KMS-11 (cell line): ENCODE data around the gene IL18R1.

Source experiments
- H2AFZ ChIP-seq: fragments of 200-600 bp; sonication (generic); 2 replicates; pipeline ENCODE4 v1.6.1; 2016; ENCODE audit warnings: antibody characterized with exemption, mixed run types, low read depth
- H3K27ac ChIP-seq: fragments of 200-600 bp; sonication (generic); 2 replicates; pipeline ENCODE4 v1.6.1; 2016; ENCODE audit warnings: mild to moderate bottlenecking, mixed run types
- H3K27me3 ChIP-seq: fragments of 200-600 bp; sonication (generic); 2 replicates; pipeline ENCODE4 v1.6.1; 2017; ENCODE audit warnings: mild to moderate bottlenecking, low read depth, mixed run types, moderate library complexity; ENCODE audit not compliant: insufficient read depth
- H3K36me3 ChIP-seq: fragments of 200-600 bp; sonication (generic); 2 replicates; pipeline ENCODE4 v1.6.1; 2017; ENCODE audit warnings: mild to moderate bottlenecking, mixed run types; ENCODE audit not compliant: insufficient read depth
- H3K4me1 ChIP-seq: fragments of 200-600 bp; sonication (generic); 2 replicates; pipeline ENCODE4 v1.6.1; 2016; ENCODE audit warnings: mild to moderate bottlenecking, low read depth, mixed run types; ENCODE audit not compliant: poor library complexity, severe bottlenecking
- H3K4me2 ChIP-seq: fragments of 200-600 bp; sonication (generic); 2 replicates; pipeline ENCODE4 v1.7.0; 2016; ENCODE audit warnings: mild to moderate bottlenecking, mixed run types
- H3K4me3 ChIP-seq: fragments of 200-600 bp; sonication (generic); IDR thresholded peaks from 2 replicates; pipeline ENCODE4 v1.6.1; 2017; ENCODE audit warnings: low read depth, low read length, mixed read lengths; ENCODE audit not compliant: insufficient read depth
- H3K79me2 ChIP-seq: fragments of 200-600 bp; sonication (generic); 2 replicates; pipeline ENCODE4 v1.6.1; 2016; ENCODE audit warnings: low read depth, mixed run types; ENCODE audit not compliant: insufficient read depth
- H3K9ac ChIP-seq: fragments of 200-600 bp; sonication (generic); 2 replicates; pipeline ENCODE4 v1.6.1; 2016; ENCODE audit warnings: mild to moderate bottlenecking, mixed run types
- H4K20me1 ChIP-seq: fragments of 200-600 bp; sonication (generic); 2 replicates; pipeline ENCODE4 v1.6.1; 2016; ENCODE audit warnings: mild to moderate bottlenecking, mixed run types; ENCODE audit not compliant: insufficient read depth
- TF ChIP-seq, protein P1 (sequence below): fragments of 200-600 bp; sonication (generic); conservative IDR thresholded peaks from 2 replicates; pipeline ENCODE4 v1.6.1; 2017; ENCODE audit warnings: low read depth, mild to moderate bottlenecking, antibody characterized with exemption, low read length, moderate library complexity, mixed read lengths

IL18R1 gene

DNA sequence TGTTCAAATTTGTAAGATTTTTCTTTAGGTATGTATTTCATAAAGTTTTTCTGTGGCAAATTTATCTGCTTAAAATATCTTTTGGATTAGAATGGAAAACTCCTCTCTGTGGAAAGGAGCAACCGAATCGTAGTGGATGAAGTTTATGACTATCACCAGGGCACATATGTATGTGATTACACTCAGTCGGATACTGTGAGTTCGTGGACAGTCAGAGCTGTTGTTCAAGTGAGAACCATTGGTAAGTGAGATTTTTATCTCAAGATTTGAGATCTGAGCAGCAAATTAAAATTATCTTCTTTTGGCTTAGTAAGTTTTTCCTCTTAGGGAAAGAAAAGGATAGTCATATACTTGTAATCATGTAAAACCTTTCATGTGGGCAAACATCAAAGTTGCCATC, 81.5 kb downstream of the IL18R1 start:
- no peak overlapping the region for H3K9ac ChIP-seq
- H3K79me2 ChIP-seq: no peaks in the 10 kb centered on the region
- H3K36me3 ChIP-seq: no peaks in the 10 kb centered on the region
- no peaks in the 10 kb centered on the region for H4K20me1 ChIP-seq
- H3K4me1 ChIP-seq: no peaks in the 10 kb centered on the region
- no peak overlapping the region for H2AFZ ChIP-seq
- no peak overlapping the region for H3K27ac ChIP-seq
- H3K27me3 ChIP-seq: no peaks in the 10 kb centered on the region
- TF ChIP-seq, protein P1, sequence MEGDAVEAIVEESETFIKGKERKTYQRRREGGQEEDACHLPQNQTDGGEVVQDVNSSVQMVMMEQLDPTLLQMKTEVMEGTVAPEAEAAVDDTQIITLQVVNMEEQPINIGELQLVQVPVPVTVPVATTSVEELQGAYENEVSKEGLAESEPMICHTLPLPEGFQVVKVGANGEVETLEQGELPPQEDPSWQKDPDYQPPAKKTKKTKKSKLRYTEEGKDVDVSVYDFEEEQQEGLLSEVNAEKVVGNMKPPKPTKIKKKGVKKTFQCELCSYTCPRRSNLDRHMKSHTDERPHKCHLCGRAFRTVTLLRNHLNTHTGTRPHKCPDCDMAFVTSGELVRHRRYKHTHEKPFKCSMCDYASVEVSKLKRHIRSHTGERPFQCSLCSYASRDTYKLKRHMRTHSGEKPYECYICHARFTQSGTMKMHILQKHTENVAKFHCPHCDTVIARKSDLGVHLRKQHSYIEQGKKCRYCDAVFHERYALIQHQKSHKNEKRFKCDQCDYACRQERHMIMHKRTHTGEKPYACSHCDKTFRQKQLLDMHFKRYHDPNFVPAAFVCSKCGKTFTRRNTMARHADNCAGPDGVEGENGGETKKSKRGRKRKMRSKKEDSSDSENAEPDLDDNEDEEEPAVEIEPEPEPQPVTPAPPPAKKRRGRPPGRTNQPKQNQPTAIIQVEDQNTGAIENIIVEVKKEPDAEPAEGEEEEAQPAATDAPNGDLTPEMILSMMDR: no peak
- H3K4me3 ChIP-seq: no peak overlapping the region
- H3K4me2 ChIP-seq: no peak overlapping the region

DNA sequence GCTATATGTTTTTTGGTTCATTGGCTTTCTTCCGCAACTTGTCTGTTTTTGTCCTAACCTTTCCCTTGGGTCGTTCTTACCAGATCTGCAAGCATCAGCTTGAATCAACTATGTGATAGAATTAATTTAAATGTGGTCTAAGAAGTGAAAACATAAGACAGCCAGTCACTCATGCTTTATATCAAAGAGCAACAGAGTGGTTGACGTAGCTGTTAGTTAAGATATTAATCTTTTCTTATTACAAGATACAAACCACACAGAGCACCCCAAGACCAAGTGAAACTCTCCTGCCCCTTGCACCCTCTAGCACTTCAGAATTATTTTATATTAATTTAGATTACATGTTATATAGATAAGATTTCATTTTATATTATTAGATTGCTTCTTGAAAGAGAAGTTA, 82.5 kb downstream of the IL18R1 start:
- Histone ChIP-seq H3K4me2 (no peak overlapping the region), H2AFZ (no peak overlapping the region), H4K20me1 (no peaks in the 10 kb centered on the region), H3K27ac (no peak overlapping the region), H3K27me3 (no peaks in the 10 kb centered on the region), H3K4me1 (no peaks in the 10 kb centered on the region), H3K4me3 (no peak overlapping the region), H3K36me3 (no peaks in the 10 kb centered on the region), H3K79me2 (no peaks in the 10 kb centered on the region), H3K9ac (no peak overlapping the region)
- TF ChIP-seq, protein P1: no peak

DNA sequence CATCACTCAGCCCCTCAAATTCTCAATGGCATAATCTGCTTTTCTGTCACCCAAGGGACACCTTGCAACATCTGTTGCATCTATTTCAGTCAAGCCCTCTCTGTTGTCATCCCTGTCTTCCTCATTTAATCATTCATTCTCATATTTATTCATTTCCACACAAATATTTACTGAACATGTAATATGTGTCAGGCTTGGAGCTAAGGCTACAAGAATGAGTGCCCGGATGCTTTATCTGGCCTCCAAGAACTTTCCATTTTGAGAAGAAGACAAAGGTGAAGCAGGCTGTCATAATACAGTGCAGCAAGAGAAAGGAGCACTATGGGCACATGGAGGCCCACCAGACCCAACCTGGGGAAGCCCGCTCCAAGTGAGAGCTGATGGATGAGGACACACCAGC, 83.0 kb downstream of the IL18R1 start:
- Histone ChIP-seq H3K4me1 (no peaks in the 10 kb centered on the region), H3K9ac (no peak overlapping the region), H2AFZ (no peak overlapping the region), H3K27ac (no peak overlapping the region), H3K4me2 (no peak overlapping the region), H3K4me3 (no peak overlapping the region), H3K27me3 (no peaks in the 10 kb centered on the region), H3K36me3 (no peaks in the 10 kb centered on the region), H4K20me1 (no peaks in the 10 kb centered on the region), H3K79me2 (no peaks in the 10 kb centered on the region)
- TF ChIP-seq, protein P1: no peak

- H3K4me2 ChIP-seq: no peak overlapping the region
- H3K9ac ChIP-seq: no peak overlapping the region
- H4K20me1 ChIP-seq: no peaks in the 10 kb centered on the region
- no peaks in the 10 kb centered on the region for H3K36me3 ChIP-seq
- H3K27ac ChIP-seq: no peak overlapping the region
- H2AFZ ChIP-seq: no peak overlapping the region
- no peaks in the 10 kb centered on the region for H3K4me1 ChIP-seq
- no peaks in the 10 kb centered on the region for H3K79me2 ChIP-seq
- no peaks in the 10 kb centered on the region for H3K27me3 ChIP-seq
- TF ChIP-seq, protein P1: no peak
- no peak overlapping the region for H3K4me3 ChIP-seq
Measured at GRCh38 chr2:102439065-102439695, 83.6 kb downstream of the IL18R1 start.
